Right lobe of liver (tissue), 4 donors: ENCODE measurements around the gene LRBA.

Source experiments
- POLR2A ChIP-seq: fragments of 450-650 bp; IDR thresholded peaks from one replicate; pipeline ENCODE4 v1.6.1; 2017; ENCODE audit warnings: antibody characterized with exemption, mild to moderate bottlenecking
- TF ChIP-seq, protein P1 (sequence below), 4 donors: fragments of 200-600 bp in 3 of 4; fragments of 450-650 bp in 1 of 4; IDR thresholded peaks; one replicate each; pipeline versions ENCODE4 v1.5.1 to v1.8.0; 2016 to 2022; ENCODE audit warnings: antibody characterized with exemption in 4 of 4, mild to moderate bottlenecking in 2 of 4
- donor health status: DM: no; HTN: no; CAD: no.
- donor health status: DM: no; HTN: no; CAD: no.
- donor health status: DM: no; HTN: yes; CAD: no.

DNA sequence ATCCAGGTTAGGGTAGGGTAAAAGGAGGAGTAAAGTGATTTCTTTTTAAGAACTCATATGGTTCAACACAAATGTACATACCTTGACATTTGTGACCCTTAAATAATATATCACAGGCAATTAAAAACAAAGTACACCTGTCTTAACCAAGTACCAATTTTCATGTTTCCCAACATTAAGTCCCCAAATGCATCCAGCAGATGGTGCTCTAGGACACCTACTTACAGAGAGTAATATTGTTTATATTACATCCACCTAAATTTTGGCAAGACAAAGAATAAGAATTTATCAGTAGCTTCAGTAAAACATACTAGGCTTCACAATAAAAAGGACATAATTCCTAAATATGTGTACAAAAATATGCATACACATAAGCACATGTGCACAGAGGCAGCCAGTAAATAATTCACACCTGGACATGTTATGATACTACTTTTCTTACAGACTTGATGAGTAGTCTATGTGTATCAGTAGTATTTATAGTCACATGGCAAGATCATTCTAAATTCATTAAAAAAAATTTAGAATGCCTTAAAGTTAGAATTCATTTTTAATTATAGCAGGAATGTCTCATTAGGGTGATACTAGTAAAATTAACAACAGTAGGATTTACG is 717.1 kb downstream of the LRBA start:
- TF ChIP-seq, protein P1, sequence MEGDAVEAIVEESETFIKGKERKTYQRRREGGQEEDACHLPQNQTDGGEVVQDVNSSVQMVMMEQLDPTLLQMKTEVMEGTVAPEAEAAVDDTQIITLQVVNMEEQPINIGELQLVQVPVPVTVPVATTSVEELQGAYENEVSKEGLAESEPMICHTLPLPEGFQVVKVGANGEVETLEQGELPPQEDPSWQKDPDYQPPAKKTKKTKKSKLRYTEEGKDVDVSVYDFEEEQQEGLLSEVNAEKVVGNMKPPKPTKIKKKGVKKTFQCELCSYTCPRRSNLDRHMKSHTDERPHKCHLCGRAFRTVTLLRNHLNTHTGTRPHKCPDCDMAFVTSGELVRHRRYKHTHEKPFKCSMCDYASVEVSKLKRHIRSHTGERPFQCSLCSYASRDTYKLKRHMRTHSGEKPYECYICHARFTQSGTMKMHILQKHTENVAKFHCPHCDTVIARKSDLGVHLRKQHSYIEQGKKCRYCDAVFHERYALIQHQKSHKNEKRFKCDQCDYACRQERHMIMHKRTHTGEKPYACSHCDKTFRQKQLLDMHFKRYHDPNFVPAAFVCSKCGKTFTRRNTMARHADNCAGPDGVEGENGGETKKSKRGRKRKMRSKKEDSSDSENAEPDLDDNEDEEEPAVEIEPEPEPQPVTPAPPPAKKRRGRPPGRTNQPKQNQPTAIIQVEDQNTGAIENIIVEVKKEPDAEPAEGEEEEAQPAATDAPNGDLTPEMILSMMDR (IDR thresholded peaks at IDR 0.05): peak; percentile 64 to 68 (median 66)
- no peak for TF ChIP-seq POLR2A
